SK-N-MC (cell line): Measurements from ENCODE around the gene DLGAP1.

Experiments used
- EZH2 ChIP-seq: fragments of 200-600 bp; sonication (generic); IDR thresholded peaks from one replicate; pipeline ENCODE4 v1.6.1; 2017; ENCODE audit warnings: antibody characterized with exemption
- FOXP2 ChIP-seq: optimal IDR thresholded peaks from 2 replicates; pipeline ENCODE3; 2011; ENCODE audit warnings: mild to moderate bottlenecking, moderate library complexity; ENCODE audit not compliant: insufficient read depth; ENCODE audit errors: extremely low read length, control extremely low read depth
- POLR2AphosphoS5 ChIP-seq: IDR thresholded peaks from 2 replicates; pipeline ENCODE4 v1.6.1; 2012; ENCODE audit warnings: mild to moderate bottlenecking, low read depth, low read length, borderline replicate concordance

DNA sequence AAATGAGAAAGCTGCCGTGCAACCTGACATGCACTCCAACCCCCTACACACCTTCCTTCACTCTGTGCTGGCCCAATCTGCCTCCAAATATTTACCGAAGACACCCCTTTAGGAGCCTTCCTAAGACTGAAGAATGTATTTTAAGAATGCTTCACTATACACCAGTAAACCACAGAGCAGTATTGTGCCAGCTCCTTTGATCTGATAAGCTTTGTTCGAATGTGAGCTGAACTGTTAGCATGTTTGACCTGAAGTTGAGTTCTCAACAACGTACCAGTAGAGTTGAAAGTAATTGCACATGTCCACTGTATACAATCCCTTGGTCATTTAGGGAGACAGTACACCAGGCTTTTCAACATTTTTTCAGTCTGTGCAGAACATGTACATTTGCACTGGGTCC is 745.9 kb downstream of the DLGAP1 start:
- TF ChIP-seq POLR2AphosphoS5, result no peak
- no peak for TF ChIP-seq EZH2
- TF ChIP-seq FOXP2, result no peak
